Lung (tissue), 12 donors: ENCODE measurements around the gene RSL24D1. TPM values are rescaled to one million over a fixed set of nuclear protein-coding genes. Genes with fewer than 3 reads are reported as not detected.

Source experiments
- ATAC-seq: fragments of 200-7000 bp; cut with Tn5 transposase; one replicate; pipeline ENCODE4 v1.9.1; 2020; ENCODE audit warnings: moderate number of reproducible peaks; ENCODE audit not compliant: insufficient read depth, low FRiP score
- DNase-seq, 3 donors: peaks; one replicate each; pipeline ENCODE4 v3.0.0-alpha.2; 2013 to 2017
- H3K27ac ChIP-seq, 2 donors: one replicate each; pipeline ENCODE4 v1.5.1; 2013; ENCODE audit warnings: mild to moderate bottlenecking in 2 of 2, moderate library complexity in 2 of 2, control low read depth in 1 of 2, inconsistent platforms in 1 of 2, low read depth in 1 of 2, low read length in 1 of 2
- H3K27me3 ChIP-seq, 3 donors: one replicate each; pipeline ENCODE4 v1.5.1; 2013; ENCODE audit warnings: low read length in 2 of 3; ENCODE audit not compliant: control insufficient read depth in 3 of 3, insufficient read depth in 3 of 3
- H3K36me3 ChIP-seq, 4 donors: one replicate each; pipeline ENCODE4 v1.5.1; 2013; ENCODE audit warnings: low read length in 4 of 4, mild to moderate bottlenecking in 1 of 4, moderate library complexity in 1 of 4; ENCODE audit not compliant: control insufficient read depth in 4 of 4, insufficient read depth in 4 of 4
- H3K4me1 ChIP-seq, 5 donors: one replicate each; pipeline ENCODE4 v1.5.1; 2013; ENCODE audit warnings: low read length in 5 of 5, mild to moderate bottlenecking in 2 of 5, moderate library complexity in 1 of 5; ENCODE audit not compliant: control insufficient read depth in 5 of 5, insufficient read depth in 5 of 5
- H3K4me3 ChIP-seq: one replicate; pipeline ENCODE4 v1.5.1; 2013; ENCODE audit warnings: mild to moderate bottlenecking, control low read depth, moderate library complexity
- H3K9ac ChIP-seq, 2 donors: one replicate each; pipeline ENCODE4 v1.5.1; 2013; ENCODE audit warnings: low read length in 2 of 2, control low read depth in 1 of 2; ENCODE audit not compliant: insufficient read depth in 1 of 2
- H3K9me3 ChIP-seq, 4 donors: one replicate each; pipeline ENCODE4 v1.5.1; 2013; ENCODE audit warnings: low read length in 3 of 4, mild to moderate bottlenecking in 1 of 4, moderate library complexity in 1 of 4; ENCODE audit not compliant: control insufficient read depth in 4 of 4, insufficient read depth in 3 of 4
- CTCF ChIP-seq: IDR thresholded peaks from 2 replicates; pipeline ENCODE4 v1.5.1; 2012; ENCODE audit warnings: mild to moderate bottlenecking; ENCODE audit errors: control extremely low read depth, extremely low read depth
- WGBS, 2 donors: extraction: QIAGEN DNeasy Blood & Tissue Kit; methylation state at CpG; one replicate each; pipeline ENCODE4 v1.1.7; 2013; 5-methylcytosine and 5-hydroxymethylcytosine counted together
- polyA plus RNA-seq, 2 donors: library from polyadenylated mRNA; stranded (reverse); fragments of 200-250 nt; gene quantifications; one replicate each; pipeline ENCODE4 v1.2.1, GENCODE V29; 2013
- total RNA-seq, 2 donors: library from RNA; depleted of rRNA in 1 of 2; stranded (reverse); fragments of >200 nt in 1 of 2; gene quantifications; one replicate each; pipeline ENCODE4 v1.2.1, GENCODE V29; 2014 to 2021
- donor health status: control.
- donor health status: control.
- donor health status: Bipolar disorder and iron deficiency.
- donor health status: healthy.
- donor health status: DM: yes; HTN: yes; CAD: no.

Gene RSL24D1
- total and polyA plus RNA-seq, 4 donors = 45.9 to 102 (median 63.9) TPM

GRCh38 chr15:55221090-55222011 is 24.6 kb upstream of the RSL24D1 start:
- WGBS, 2 donors = 9 to 34% methylated on average over 6 of the region's 6 CpGs
- H3K36me3 ChIP-seq = peaks cover 0 to 10% (median 5%) of the 10 kb centered on the region in 4 donors
- ATAC-seq (peak; percentile 80), DNase-seq (peak; percentile 63 to 97 (median 89))
- H3K4me3 ChIP-seq = no peak overlapping the region
- H3K27ac ChIP-seq = peak overlapping the region in 1 of 2 donors; percentile 90
- no peaks in the 10 kb centered on the region for H3K9me3 ChIP-seq
- H3K4me1 ChIP-seq = peaks cover 3 to 28% (median 15%) of the 10 kb centered on the region in 5 donors
- peak overlapping the region; percentile 18 to 78 for H3K9ac ChIP-seq
- TF ChIP-seq CTCF = no peak
- no peaks in the 10 kb centered on the region for H3K27me3 ChIP-seq

- ATAC-seq = no peak
- Histone ChIP-seq H3K4me3 (no peak overlapping the region), H3K4me1 (peaks cover 3 to 28% (median 15%) of the 10 kb centered on the region in 5 donors), H3K36me3 (peaks cover 0 to 10% (median 3%) of the 10 kb centered on the region in 4 donors), H3K9me3 (no peaks in the 10 kb centered on the region), H3K9ac (peak overlapping the region in 1 of 2 donors; percentile 78), H3K27me3 (no peaks in the 10 kb centered on the region), H3K27ac (peak overlapping the region in 1 of 2 donors; percentile 90)
- no peak for TF ChIP-seq CTCF
- peak in 2 of 3 donors; percentile 57 to 71 for DNase-seq
Observed at GRCh38 chr15:55220606-55221005, 23.9 kb upstream of the RSL24D1 start.

- Histone ChIP-seq H3K9me3 (no peaks in the 10 kb centered on the region), H3K27me3 (no peaks in the 10 kb centered on the region), H3K4me1 (peaks cover 0 to 28% (median 15%) of the 10 kb centered on the region in 5 donors), H3K9ac (peak overlapping the region in 1 of 2 donors; percentile 43), H3K36me3 (peaks cover 0 to 7% (median 3%) of the 10 kb centered on the region in 4 donors), H3K4me3 (no peak overlapping the region), H3K27ac (peak overlapping the region in 1 of 2 donors; percentile 31)
- 48 to 62% methylated on average over 2 of the region's 2 CpGs for WGBS, 2 donors
- DNase-seq = peak in 2 of 3 donors; percentile 32 to 35
- TF ChIP-seq CTCF = no peak
- no peak for ATAC-seq
Observed at GRCh38 chr15:55218056-55218455, 21.3 kb upstream of the RSL24D1 start.
